ENCODE data around the gene TMA7B. TPM values are rescaled to one million over a fixed set of nuclear protein-coding genes. Genes with fewer than 3 reads are reported as not detected.
"Not testable (repeated sequence)": the region's sequence is repeated elsewhere in the genome, so short reads cannot be mapped to it uniquely, and the experiment has no call there.

The TMA7B gene
- total RNA-seq, 1 donor from 2014 or later = 1.0 TPM

DNA sequence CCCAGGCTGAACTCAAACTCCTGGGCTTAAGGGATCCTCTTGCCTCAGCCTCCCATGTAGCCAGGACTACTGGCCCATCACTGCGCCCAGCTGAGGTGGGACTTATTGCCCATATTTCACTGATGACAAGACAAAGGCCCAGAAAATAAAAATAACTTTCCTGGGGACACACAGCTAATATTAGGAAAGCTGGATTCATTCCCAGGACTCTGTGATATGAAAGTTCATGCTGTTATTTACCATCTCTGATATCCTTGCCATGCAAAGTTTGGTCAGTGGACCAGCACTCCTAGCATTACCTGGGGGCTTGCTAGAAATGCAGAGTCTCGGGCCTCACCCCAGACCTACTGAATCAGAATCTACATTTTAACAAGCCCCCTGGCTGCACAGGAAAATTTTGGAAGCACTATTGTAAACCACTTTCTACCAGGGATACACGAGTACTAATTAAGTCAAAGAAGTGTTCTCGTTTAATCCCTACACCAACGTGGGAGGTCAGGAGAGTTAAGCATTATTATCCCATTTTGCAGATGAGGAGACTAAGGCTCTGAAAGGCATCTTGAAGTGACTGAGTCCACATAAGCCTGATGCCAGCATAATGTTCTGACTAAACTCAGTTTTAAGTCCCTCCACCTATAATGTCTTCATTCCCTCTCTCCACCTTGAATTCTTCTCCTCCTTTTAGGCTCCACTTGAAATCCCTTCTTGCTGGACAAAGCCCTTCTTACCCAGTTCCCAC is 32.1 kb downstream of the TMA7B start:
- Mint-ChIP-seq H3K27me3 (ENCODE audit: unreplicated experiment) (peaks cover 2% of the 10 kb centered on the region), H3K9me3 (ENCODE audit: unreplicated experiment) (no peaks in the 10 kb centered on the region)

DNA sequence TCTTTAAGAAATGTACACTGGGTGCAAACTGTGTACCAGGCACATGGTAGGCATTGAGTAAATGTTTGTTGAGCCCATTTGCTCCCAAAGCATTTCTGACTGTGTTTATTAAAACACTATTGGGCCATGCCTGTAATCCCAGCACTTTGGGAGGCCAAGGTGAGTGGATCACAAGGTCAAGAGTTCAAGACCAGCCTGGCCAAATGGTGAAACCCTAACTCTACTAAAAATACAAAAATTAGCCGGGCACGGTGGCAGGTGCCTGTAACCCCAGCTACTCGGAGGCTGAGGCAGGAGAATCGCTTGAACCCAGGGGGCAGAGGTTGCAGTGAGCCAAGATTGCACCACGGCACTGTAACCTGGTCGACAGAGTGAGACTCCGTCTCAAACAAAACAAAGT is 32.7 kb downstream of the TMA7B start:
- H3K4me3 Mint-ChIP-seq (ENCODE audit: unreplicated experiment); H3K9me3 Mint-ChIP-seq (ENCODE audit: unreplicated experiment); H3K27ac Mint-ChIP-seq (ENCODE audit: unreplicated experiment); H3K36me3 Mint-ChIP-seq (ENCODE audit: low read depth, unreplicated experiment); DNase-seq (ENCODE audit: low spot score); H3K27me3 Mint-ChIP-seq (ENCODE audit: unreplicated experiment): not testable (repeated sequence)
- peaks cover 21% of the 10 kb centered on the region for H3K4me1 Mint-ChIP-seq (ENCODE audit: unreplicated experiment)

More for the DNA sequence above, 32.1 kb downstream of the TMA7B start:
- Mint-ChIP-seq H3K36me3 (ENCODE audit: low read depth, unreplicated experiment) (no peaks in the 10 kb centered on the region), H3K4me3 (ENCODE audit: unreplicated experiment) (no peak overlapping the region), H3K4me1 (ENCODE audit: unreplicated experiment) (peaks cover 14% of the 10 kb centered on the region), H3K27ac (ENCODE audit: unreplicated experiment) (no peak overlapping the region)
- no peak for DNase-seq (ENCODE audit: low spot score)
- TF ChIP-seq, protein P1, sequence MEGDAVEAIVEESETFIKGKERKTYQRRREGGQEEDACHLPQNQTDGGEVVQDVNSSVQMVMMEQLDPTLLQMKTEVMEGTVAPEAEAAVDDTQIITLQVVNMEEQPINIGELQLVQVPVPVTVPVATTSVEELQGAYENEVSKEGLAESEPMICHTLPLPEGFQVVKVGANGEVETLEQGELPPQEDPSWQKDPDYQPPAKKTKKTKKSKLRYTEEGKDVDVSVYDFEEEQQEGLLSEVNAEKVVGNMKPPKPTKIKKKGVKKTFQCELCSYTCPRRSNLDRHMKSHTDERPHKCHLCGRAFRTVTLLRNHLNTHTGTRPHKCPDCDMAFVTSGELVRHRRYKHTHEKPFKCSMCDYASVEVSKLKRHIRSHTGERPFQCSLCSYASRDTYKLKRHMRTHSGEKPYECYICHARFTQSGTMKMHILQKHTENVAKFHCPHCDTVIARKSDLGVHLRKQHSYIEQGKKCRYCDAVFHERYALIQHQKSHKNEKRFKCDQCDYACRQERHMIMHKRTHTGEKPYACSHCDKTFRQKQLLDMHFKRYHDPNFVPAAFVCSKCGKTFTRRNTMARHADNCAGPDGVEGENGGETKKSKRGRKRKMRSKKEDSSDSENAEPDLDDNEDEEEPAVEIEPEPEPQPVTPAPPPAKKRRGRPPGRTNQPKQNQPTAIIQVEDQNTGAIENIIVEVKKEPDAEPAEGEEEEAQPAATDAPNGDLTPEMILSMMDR (IDR thresholded peaks at IDR 0.05; ENCODE audit: unreplicated experiment) = no peak

DNA sequence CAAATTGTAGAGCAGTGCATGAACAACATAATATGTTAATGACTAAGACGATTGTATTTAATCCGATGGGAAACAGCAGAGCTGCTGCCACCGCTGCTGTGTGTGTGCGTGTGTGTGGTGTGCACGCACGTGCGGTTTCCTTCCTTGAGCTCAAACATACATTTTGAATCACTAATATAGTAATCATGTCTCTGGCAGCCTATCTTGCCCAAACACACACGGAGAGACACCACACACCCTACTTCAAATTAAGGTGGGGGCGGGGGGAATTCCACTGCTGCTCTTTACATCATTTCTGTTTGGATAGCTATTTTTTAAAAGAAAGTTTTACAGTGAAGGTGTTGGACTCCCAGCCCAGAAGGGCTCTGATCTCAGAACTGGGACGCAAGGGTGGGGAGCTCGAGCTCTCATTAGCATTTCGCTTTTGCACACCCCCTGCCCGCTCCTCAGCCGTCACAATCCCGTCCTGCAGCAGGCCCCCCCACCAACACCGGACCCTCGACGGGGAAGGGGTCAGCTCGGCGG is 33.9 kb downstream of the TMA7B start:
- H3K36me3 Mint-ChIP-seq (ENCODE audit: low read depth, unreplicated experiment) = no peaks in the 10 kb centered on the region
- H3K9me3 Mint-ChIP-seq (ENCODE audit: unreplicated experiment) = no peaks in the 10 kb centered on the region
- H3K27ac Mint-ChIP-seq (ENCODE audit: unreplicated experiment) = no peak overlapping the region
- H3K4me1 Mint-ChIP-seq (ENCODE audit: unreplicated experiment) = peaks cover 31% of the 10 kb centered on the region
- TF ChIP-seq, protein P1 (IDR thresholded peaks at IDR 0.05; ENCODE audit: unreplicated experiment) = no peak
- H3K27me3 Mint-ChIP-seq (ENCODE audit: unreplicated experiment) = peaks cover 2% of the 10 kb centered on the region
- DNase-seq (ENCODE audit: low spot score) = no peak
- peak overlapping the region; percentile 42 for H3K4me3 Mint-ChIP-seq (ENCODE audit: unreplicated experiment)

DNA sequence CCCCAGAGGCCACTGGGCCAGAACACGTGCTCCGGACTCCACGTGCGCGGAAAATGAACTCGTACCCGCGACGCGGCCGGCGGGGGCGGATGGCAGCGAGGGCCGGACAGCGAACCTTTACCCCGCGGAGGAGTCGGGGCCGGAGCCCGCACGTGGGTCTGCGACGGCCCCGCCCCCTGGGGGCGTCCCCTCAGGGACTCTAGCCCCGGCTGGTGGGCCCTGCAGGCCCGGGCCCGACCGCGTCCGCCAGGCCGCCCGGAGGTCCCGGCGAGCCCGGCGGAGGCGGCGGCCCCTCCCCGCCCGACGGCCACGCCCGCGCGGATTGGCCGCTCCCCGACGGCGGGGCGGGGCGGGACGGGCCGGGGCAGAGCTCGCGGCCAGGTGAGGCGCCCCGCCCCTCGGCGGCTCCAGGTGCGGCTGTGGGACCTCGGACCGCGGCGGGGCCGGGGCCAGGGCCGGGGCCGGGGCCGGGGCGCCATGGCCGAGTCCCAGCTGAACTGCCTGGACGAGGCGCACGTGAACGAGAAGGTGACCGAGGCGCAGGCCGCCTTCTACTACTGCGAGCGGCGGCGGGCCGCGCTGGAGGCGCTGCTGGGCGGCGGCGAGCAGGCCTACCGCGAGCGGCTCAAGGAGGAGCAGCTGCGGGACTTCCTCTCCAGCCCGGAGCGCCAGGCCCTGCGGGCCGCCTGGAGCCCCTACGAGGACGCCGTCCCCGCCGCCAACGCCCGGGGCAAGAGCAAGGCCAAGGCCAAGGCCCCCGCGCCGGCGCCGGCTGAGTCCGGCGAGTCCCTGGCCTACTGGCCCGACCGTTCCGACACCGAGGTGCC is 34.6 kb downstream of the TMA7B start, which contains the start of gene FAM83F:
TSS of gene FAM83F (plus strand) at position 389 of the 827 bp plus-strand sequence. CDS start at position 478, 89 bp downstream.
- Mint-ChIP-seq H3K27me3 (ENCODE audit: unreplicated experiment) (no peaks in the 10 kb centered on the region), H3K9me3 (ENCODE audit: unreplicated experiment) (no peaks in the 10 kb centered on the region), H3K4me1 (ENCODE audit: unreplicated experiment) (peaks cover 34% of the 10 kb centered on the region), H3K4me3 (ENCODE audit: unreplicated experiment) (peak within 1 kb of the TSS; percentile 42), H3K36me3 (ENCODE audit: low read depth, unreplicated experiment) (no peaks in the 10 kb centered on the region), H3K27ac (ENCODE audit: unreplicated experiment) (no peak within 1 kb of the TSS)
- TF ChIP-seq, protein P1 (IDR thresholded peaks at IDR 0.05; ENCODE audit: unreplicated experiment) = no peak
- DNase-seq (ENCODE audit: low spot score) = peak; percentile 37

DNA sequence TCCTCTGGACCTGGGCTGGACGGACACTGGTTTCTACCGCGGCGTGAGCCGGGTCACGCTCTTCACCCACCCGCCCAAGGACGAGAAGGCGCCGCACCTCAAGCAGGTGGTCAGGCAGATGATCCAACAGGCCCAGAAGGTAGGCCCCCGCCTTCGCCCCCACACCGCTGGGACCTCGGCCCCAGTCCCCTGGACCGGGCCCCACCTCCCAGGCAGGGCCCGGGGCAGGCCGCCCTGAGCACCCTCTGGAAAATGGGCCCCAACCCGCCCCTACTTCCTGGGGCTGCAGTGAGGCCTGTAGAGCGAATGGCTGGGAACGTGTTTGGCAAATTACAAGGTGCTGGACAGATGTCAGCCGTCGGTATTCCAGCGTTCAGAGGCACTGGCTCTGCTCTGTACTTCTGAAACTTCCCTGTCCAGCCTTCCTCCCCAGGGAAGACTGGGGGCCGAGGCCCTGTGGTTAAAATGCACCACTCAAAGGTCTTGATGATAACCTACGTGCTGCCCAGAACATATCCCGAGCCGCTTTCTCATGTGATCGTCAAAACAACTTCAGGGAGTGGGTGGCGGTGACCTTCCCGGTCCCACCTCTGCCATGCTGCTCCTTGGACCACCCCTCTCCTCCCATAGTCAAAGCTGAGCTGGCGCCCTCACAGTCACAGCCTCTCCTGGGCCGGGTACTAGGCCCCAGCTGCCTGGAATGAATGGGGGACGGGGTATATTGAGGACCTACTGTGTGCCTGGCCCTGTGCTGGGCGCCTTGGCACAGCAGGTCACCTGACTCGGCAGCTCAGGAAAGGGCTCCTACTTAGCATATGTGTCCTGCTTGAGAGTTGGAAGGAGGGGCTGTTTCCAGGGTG is 35.4 kb downstream of the TMA7B start:
- H3K27ac Mint-ChIP-seq (ENCODE audit: unreplicated experiment) = no peak overlapping the region
- H3K36me3 Mint-ChIP-seq (ENCODE audit: low read depth, unreplicated experiment) = no peaks in the 10 kb centered on the region
- TF ChIP-seq, protein P1 (IDR thresholded peaks at IDR 0.05; ENCODE audit: unreplicated experiment) = no peak
- H3K27me3 Mint-ChIP-seq (ENCODE audit: unreplicated experiment) = no peaks in the 10 kb centered on the region
- H3K4me3 Mint-ChIP-seq (ENCODE audit: unreplicated experiment) = peak overlapping the region; percentile 31
- peaks cover 34% of the 10 kb centered on the region for H3K4me1 Mint-ChIP-seq (ENCODE audit: unreplicated experiment)
- no peaks in the 10 kb centered on the region for H3K9me3 Mint-ChIP-seq (ENCODE audit: unreplicated experiment)
- no peak for DNase-seq (ENCODE audit: low spot score)

Data from endothelial cell (in vitro differentiated cells).